Neural progenitor cell (in vitro differentiated cells): ENCODE measurements around the gene SERP2. TPM values are rescaled to one million over a fixed set of nuclear protein-coding genes. Genes with fewer than 3 reads are reported as not detected.

Experiments
- DNase-seq: peaks from one replicate; pipeline ENCODE4 v3.0.0-alpha.2; 2016; ENCODE audit warnings: low spot score
- H2AFZ ChIP-seq: fragments of 200-600 bp; sonication (generic); replicated peaks from 2 replicates; pipeline ENCODE4 v1.6.1; 2016; ENCODE audit warnings: antibody characterized with exemption
- H3F3A ChIP-seq: fragments of 200-600 bp; sonication (generic); 2 replicates; pipeline ENCODE4 v1.6.1; 2016; ENCODE audit warnings: antibody characterized with exemption, low read depth
- H3K27ac ChIP-seq: fragments of 200-600 bp; sonication (generic); 2 replicates; pipeline ENCODE4 v1.5.1; 2016; ENCODE audit warnings: mild to moderate bottlenecking
- H3K27me3 ChIP-seq: fragments of 200-600 bp; sonication (generic); 2 replicates; pipeline ENCODE4 v1.6.1; 2016; ENCODE audit warnings: mild to moderate bottlenecking, moderate library complexity
- H3K36me3 ChIP-seq: fragments of 200-600 bp; sonication (generic); 2 replicates; pipeline ENCODE4 v1.5.1; 2016
- H3K4me1 ChIP-seq: fragments of 200-600 bp; sonication (generic); 2 replicates; pipeline ENCODE4 v1.6.1; 2016; ENCODE audit warnings: mixed run types
- H3K4me2 ChIP-seq: fragments of 200-600 bp; sonication (generic); 2 replicates; pipeline ENCODE4 v1.6.1; 2016
- H3K4me3 ChIP-seq: fragments of 200-600 bp; sonication (generic); 2 replicates; pipeline ENCODE4 v1.5.1; 2016
- H3K79me2 ChIP-seq: fragments of 200-600 bp; sonication (generic); 2 replicates; pipeline ENCODE4 v1.6.1; 2016; ENCODE audit warnings: low read depth
- H3K9ac ChIP-seq: fragments of 200-600 bp; sonication (generic); 2 replicates; pipeline ENCODE4 v1.6.1; 2016
- H3K9me3 ChIP-seq: fragments of 200-600 bp; sonication (generic); 2 replicates; pipeline ENCODE4 v1.5.1; 2016; ENCODE audit warnings: low read depth
- H4K20me1 ChIP-seq: fragments of 200-600 bp; sonication (generic); 2 replicates; pipeline ENCODE4 v1.6.1; 2016; ENCODE audit warnings: low read depth
- H3K27ac Mint-ChIP-seq: 3 replicates; pipeline ENCODE4 v1.8.0; 2021; ENCODE audit warnings: mixed read lengths
- H3K27me3 Mint-ChIP-seq: 2 replicates; pipeline ENCODE4 v1.8.0; 2022; ENCODE audit warnings: low read depth, mild to moderate bottlenecking, inconsistent platforms, moderate library complexity, mixed read lengths; ENCODE audit not compliant: insufficient read depth
- H3K36me3 Mint-ChIP-seq: 3 replicates; pipeline ENCODE4 v1.8.0; 2021; ENCODE audit warnings: mixed read lengths
- H3K4me1 Mint-ChIP-seq: 3 replicates; pipeline ENCODE4 v1.8.0; 2021; ENCODE audit warnings: mixed read lengths
- H3K4me3 Mint-ChIP-seq: 3 replicates; pipeline ENCODE4 v1.8.0; 2021; ENCODE audit warnings: mild to moderate bottlenecking, moderate library complexity, mixed read lengths
- H3K9me3 Mint-ChIP-seq: 3 replicates; pipeline ENCODE4 v1.8.0; 2020; ENCODE audit warnings: mixed read lengths
- EZH2 ChIP-seq: fragments of 200-600 bp; sonication (generic); IDR thresholded peaks from 2 replicates; pipeline ENCODE4 v1.6.1; 2017; ENCODE audit warnings: antibody characterized with exemption, mild to moderate bottlenecking, moderate library complexity
- EZH2phosphoT487 ChIP-seq: fragments of 200-600 bp; sonication (generic); IDR thresholded peaks from 2 replicates; pipeline ENCODE4 v1.6.1; 2017; ENCODE audit warnings: antibody characterized with exemption
- total RNA-seq: library from RNA; depleted of rRNA; stranded (reverse); fragments of >200 nt; gene quantifications from 2 replicates; pipeline ENCODE4 v1.2.3, GENCODE V29; 2015; ENCODE audit warnings: low replicate concordance
- TF ChIP-seq, protein P1 (sequence below): fragments of 200-600 bp; sonication (generic); IDR thresholded peaks from 2 replicates; pipeline ENCODE4 v1.5.1; 2017; ENCODE audit warnings: antibody characterized with exemption, mild to moderate bottlenecking

Gene SERP2
- total RNA-seq, 1 donor from 2014 or later: 8.1 TPM

DNA sequence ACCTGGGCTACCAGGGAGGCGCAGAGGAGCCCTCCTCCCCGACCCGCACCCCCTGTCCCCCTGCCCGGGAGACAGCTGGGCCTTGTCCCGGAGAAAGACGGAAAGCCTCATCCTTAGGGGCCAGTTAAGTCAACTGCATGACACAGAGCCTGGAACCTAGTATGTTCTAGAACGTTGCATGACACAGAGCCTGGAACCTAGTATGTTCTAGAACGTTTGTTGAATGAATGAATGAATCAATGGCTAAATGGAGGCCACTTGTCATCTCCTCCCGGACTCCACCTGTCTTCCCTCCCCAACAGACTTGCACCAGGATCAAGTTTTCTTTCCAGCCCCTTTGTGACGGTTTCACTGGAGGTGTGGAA is 706 bp downstream of the SERP2 start:
- no peaks in the 10 kb centered on the region for H3K36me3 Mint-ChIP-seq
- peak overlapping the region; percentile 80 for H3K4me3 Mint-ChIP-seq
- Histone ChIP-seq H2AFZ (peak overlapping the region; percentile 32), H3K79me2 (peaks cover 5% of the 10 kb centered on the region), H3K27me3 (no peaks in the 10 kb centered on the region), H3K4me1 (peaks cover 15% of the 10 kb centered on the region), H3K9ac (no peak overlapping the region), H3K9me3 (no peaks in the 10 kb centered on the region), H3K27ac (no peak overlapping the region), H3K4me2 (peak overlapping the region; percentile 93), H4K20me1 (no peaks in the 10 kb centered on the region), H3K36me3 (no peaks in the 10 kb centered on the region), H3K4me3 (peak overlapping the region; percentile 67), H3F3A (peaks cover 15% of the 10 kb centered on the region)
- DNase-seq: no peak
- H3K9me3 Mint-ChIP-seq: no peaks in the 10 kb centered on the region
- H3K27ac Mint-ChIP-seq: peak overlapping the region; percentile 12
- TF ChIP-seq, protein P1, sequence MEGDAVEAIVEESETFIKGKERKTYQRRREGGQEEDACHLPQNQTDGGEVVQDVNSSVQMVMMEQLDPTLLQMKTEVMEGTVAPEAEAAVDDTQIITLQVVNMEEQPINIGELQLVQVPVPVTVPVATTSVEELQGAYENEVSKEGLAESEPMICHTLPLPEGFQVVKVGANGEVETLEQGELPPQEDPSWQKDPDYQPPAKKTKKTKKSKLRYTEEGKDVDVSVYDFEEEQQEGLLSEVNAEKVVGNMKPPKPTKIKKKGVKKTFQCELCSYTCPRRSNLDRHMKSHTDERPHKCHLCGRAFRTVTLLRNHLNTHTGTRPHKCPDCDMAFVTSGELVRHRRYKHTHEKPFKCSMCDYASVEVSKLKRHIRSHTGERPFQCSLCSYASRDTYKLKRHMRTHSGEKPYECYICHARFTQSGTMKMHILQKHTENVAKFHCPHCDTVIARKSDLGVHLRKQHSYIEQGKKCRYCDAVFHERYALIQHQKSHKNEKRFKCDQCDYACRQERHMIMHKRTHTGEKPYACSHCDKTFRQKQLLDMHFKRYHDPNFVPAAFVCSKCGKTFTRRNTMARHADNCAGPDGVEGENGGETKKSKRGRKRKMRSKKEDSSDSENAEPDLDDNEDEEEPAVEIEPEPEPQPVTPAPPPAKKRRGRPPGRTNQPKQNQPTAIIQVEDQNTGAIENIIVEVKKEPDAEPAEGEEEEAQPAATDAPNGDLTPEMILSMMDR: no peak
- TF ChIP-seq EZH2phosphoT487: no peak
- TF ChIP-seq EZH2: no peak
- peaks cover 22% of the 10 kb centered on the region for H3K27me3 Mint-ChIP-seq
- peaks cover 22% of the 10 kb centered on the region for H3K4me1 Mint-ChIP-seq

- H3K4me3 Mint-ChIP-seq: no peak overlapping the region
Measured at GRCh38 chr13:44378277-44378676, 4.7 kb downstream of the SERP2 start.

DNA sequence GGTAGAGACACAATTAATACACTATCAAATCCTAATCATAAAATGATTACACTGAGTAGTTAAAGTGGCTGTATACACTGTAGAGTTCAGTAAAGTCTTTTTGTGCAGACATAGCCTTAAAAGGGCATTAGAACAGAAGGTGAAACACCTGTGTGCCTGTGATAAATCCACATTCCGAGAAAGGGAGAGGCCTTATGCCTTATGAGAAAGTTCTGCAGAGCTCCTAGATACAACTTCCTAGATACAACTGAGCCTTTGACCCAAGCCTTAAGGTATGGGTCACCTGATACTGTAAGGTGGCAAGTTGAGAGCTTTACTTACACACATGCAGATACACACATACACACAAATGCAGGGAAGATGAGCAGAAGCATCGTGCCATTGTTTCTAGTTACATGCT is 6.3 kb downstream of the SERP2 start:
- no peaks in the 10 kb centered on the region for H4K20me1 ChIP-seq
- no peak overlapping the region for H3K9ac ChIP-seq
- no peak overlapping the region for H3K27ac ChIP-seq
- H3F3A ChIP-seq: peaks cover 4% of the 10 kb centered on the region
- Mint-ChIP-seq H3K27ac (no peak overlapping the region), H3K4me1 (peaks cover 16% of the 10 kb centered on the region), H3K27me3 (peaks cover 3% of the 10 kb centered on the region), H3K9me3 (no peaks in the 10 kb centered on the region), H3K36me3 (peaks cover 3% of the 10 kb centered on the region), H3K4me3 (no peak overlapping the region)
- no peak overlapping the region for H2AFZ ChIP-seq
- DNase-seq: no peak
- no peaks in the 10 kb centered on the region for H3K27me3 ChIP-seq
- H3K4me3 ChIP-seq: no peak overlapping the region
- H3K79me2 ChIP-seq: no peaks in the 10 kb centered on the region
- no peak overlapping the region for H3K4me2 ChIP-seq
- TF ChIP-seq, protein P1: no peak
- TF ChIP-seq EZH2phosphoT487 (no peak), EZH2 (no peak)
- H3K36me3 ChIP-seq: no peaks in the 10 kb centered on the region
- peaks cover 6% of the 10 kb centered on the region for H3K4me1 ChIP-seq
- H3K9me3 ChIP-seq: no peaks in the 10 kb centered on the region

More at GRCh38 chr13:44378277-44378676, 4.7 kb downstream of the SERP2 start:
- H3F3A ChIP-seq: peaks cover 15% of the 10 kb centered on the region
- H3K36me3 Mint-ChIP-seq: peaks cover 3% of the 10 kb centered on the region
- H3K9me3 ChIP-seq: no peaks in the 10 kb centered on the region
- H3K4me1 ChIP-seq: peaks cover 8% of the 10 kb centered on the region
- H3K36me3 ChIP-seq: no peaks in the 10 kb centered on the region
- no peaks in the 10 kb centered on the region for H4K20me1 ChIP-seq
- H3K9me3 Mint-ChIP-seq: no peaks in the 10 kb centered on the region
- no peak overlapping the region for H3K4me2 ChIP-seq
- TF ChIP-seq, protein P1: no peak
- TF ChIP-seq EZH2 (no peak), EZH2phosphoT487 (no peak)
- H3K9ac ChIP-seq: no peak overlapping the region
- H3K4me1 Mint-ChIP-seq: peaks cover 10% of the 10 kb centered on the region
- H3K27me3 Mint-ChIP-seq: peaks cover 8% of the 10 kb centered on the region
- no peak overlapping the region for H3K4me3 ChIP-seq
- H3K79me2 ChIP-seq: no peaks in the 10 kb centered on the region
- no peak overlapping the region for H3K27ac ChIP-seq
- no peak overlapping the region for H3K27ac Mint-ChIP-seq
- DNase-seq: no peak
- no peak overlapping the region for H2AFZ ChIP-seq
- H3K27me3 ChIP-seq: no peaks in the 10 kb centered on the region
